Kidney (tissue), 14 donors: ENCODE measurements around the gene INPP5J. TPM values are rescaled to one million over a fixed set of nuclear protein-coding genes. Genes with fewer than 3 reads are reported as not detected.

Source experiments
- DNase-seq, 5 donors: peaks; one replicate each; pipeline ENCODE4 v3.0.0-alpha.2; 2013 to 2020
- FAIRE-seq: peaks from 2 replicates; lab custom pipeline; 2012; peaks lifted over from hg19 to GRCh38; lab: Jason Lieb, UNC
- H3K27ac ChIP-seq, 2 donors: one replicate each; pipeline ENCODE4 v1.7.0; 2013; ENCODE audit warnings: low read depth in 2 of 2, low read length in 2 of 2, inconsistent platforms in 1 of 2
- H3K27me3 ChIP-seq: one replicate; pipeline ENCODE4 v1.7.1; 2013; ENCODE audit warnings: low read length, inconsistent platforms; ENCODE audit not compliant: control insufficient read depth, insufficient read depth
- H3K36me3 ChIP-seq, 3 donors: one replicate each; pipeline versions ENCODE4 v1.7.0 to v1.7.1; 2013; ENCODE audit warnings: low read length in 3 of 3, control low read depth in 1 of 3, inconsistent platforms in 1 of 3; ENCODE audit not compliant: insufficient read depth in 3 of 3, control insufficient read depth in 2 of 3
- H3K4me1 ChIP-seq, 3 donors: one replicate each; pipeline versions ENCODE4 v1.7.0 to v1.7.1; 2013; ENCODE audit warnings: low read length in 3 of 3, inconsistent platforms in 1 of 3, low read depth in 1 of 3; ENCODE audit not compliant: control insufficient read depth in 2 of 3, insufficient read depth in 2 of 3
- H3K4me3 ChIP-seq, 3 donors: one replicate each; pipeline versions ENCODE4 v1.7.0 to v1.8.1; 2013; ENCODE audit warnings: low read length in 3 of 3, control low read depth in 1 of 3, inconsistent platforms in 1 of 3
- H3K9ac ChIP-seq, 3 donors: one replicate each; pipeline versions ENCODE4 v1.7.0 to v1.7.1; 2013; ENCODE audit warnings: low read length in 3 of 3, control low read depth in 1 of 3, inconsistent platforms in 1 of 3
- H3K9me3 ChIP-seq, 3 donors: one replicate each; pipeline versions ENCODE4 v1.7.0 to v1.7.1; 2013; ENCODE audit warnings: low read length in 3 of 3, control low read depth in 1 of 3, inconsistent platforms in 1 of 3; ENCODE audit not compliant: control insufficient read depth in 2 of 3, insufficient read depth in 1 of 3
- CTCF ChIP-seq: IDR thresholded peaks from 3 replicates; pipeline ENCODE4 v1.5.1; 2012; ENCODE audit warnings: mild to moderate bottlenecking, moderate library complexity, borderline replicate concordance; ENCODE audit not compliant: insufficient read depth; ENCODE audit errors: extremely low read depth
- intact Hi-C: fragments of 100-400 bp; cut with DNase I; formaldehyde crosslinking; loops from one replicate; pipeline ENCODE4 v1.11.1; 2022
- polyA plus RNA-seq: library from polyadenylated mRNA; stranded (reverse); fragments of 350-450 nt; fragmentation: Illumina TruSeq; extraction: RNeasy Lipid Tissue Mini Kit (QIAGEN cat#74804); gene quantifications from one replicate; pipeline ENCODE4 v1.2.3, GENCODE V29; 2014; ENCODE audit warnings: low read depth, low replicate concordance; ENCODE audit not compliant: insufficient read depth
- total RNA-seq: library from RNA; stranded (reverse); fragmentation: NEBNext Ultra II Directional; extraction: Animal tissue kit (Norgen Biotek cat#: 25700); gene quantifications from one replicate; pipeline ENCODE4 v1.2.1, GENCODE V29; 2021
- donor health status: control.
- donor health status: control.
- donor health status: control.
- donor health status: control.
- donor health status: control.
- donor health status: DM: yes; HTN: yes; CAD: no.
- donor health status: Normal renal cell carcinoma (clear cell type).

The INPP5J gene
- total and polyA plus RNA-seq, 2 donors from 2014 or later, result 6.2 to 44.7 TPM

GRCh38 chr22:31176923-31177322, 54.2 kb downstream of the INPP5J start:
- Histone ChIP-seq H3K9me3 (no peaks in the 10 kb centered on the region), H3K36me3 (peaks cover 0 to 4% (median 3%) of the 10 kb centered on the region in 3 donors), H3K4me3 (no peak overlapping the region), H3K27ac (no peak overlapping the region), H3K27me3 (no peaks in the 10 kb centered on the region), H3K9ac (no peak overlapping the region), H3K4me1 (peaks cover 3 to 21% (median 12%) of the 10 kb centered on the region in 3 donors)
- no peak for TF ChIP-seq CTCF
- intact Hi-C loops, result no loop called here
- DNase-seq, result no peak
- no peak for FAIRE-seq

GRCh38 chr22:31177420-31178162, 54.8 kb downstream of the INPP5J start:
- Histone ChIP-seq H3K27me3 (no peaks in the 10 kb centered on the region), H3K4me1 (peaks cover 3 to 21% (median 12%) of the 10 kb centered on the region in 3 donors), H3K4me3 (no peak overlapping the region), H3K36me3 (peaks cover 0 to 4% (median 3%) of the 10 kb centered on the region in 3 donors), H3K9ac (no peak overlapping the region), H3K9me3 (no peaks in the 10 kb centered on the region), H3K27ac (no peak overlapping the region)
- intact Hi-C loops, result no loop called here
- FAIRE-seq (no peak), DNase-seq (no peak)
- TF ChIP-seq CTCF, result no peak

- Histone ChIP-seq H3K27me3 (no peaks in the 10 kb centered on the region), H3K4me3 (no peak overlapping the region), H3K36me3 (peaks cover 0 to 4% (median 3%) of the 10 kb centered on the region in 3 donors), H3K9me3 (no peaks in the 10 kb centered on the region), H3K9ac (no peak overlapping the region), H3K27ac (no peak overlapping the region), H3K4me1 (peaks cover 3 to 15% (median 9%) of the 10 kb centered on the region in 3 donors)
- DNase-seq, result no peak
- no peak for FAIRE-seq
- no peak for TF ChIP-seq CTCF
- intact Hi-C loops, result no loop called here
These were observed 56.1 kb downstream of the INPP5J start for GRCh38 chr22:31178859-31179258.
